ENCODE measurements around the gene PDPK1.

Gene PDPK1

GRCh38 chr16:2495041-2495440 is 42.8 kb upstream of the PDPK1 start:
- no peak for DNase-seq (ENCODE audit: low spot score)
- no peak for TF ChIP-seq CTCF (IDR thresholded peaks at IDR 0.05; ENCODE audit: borderline replicate concordance, control extremely low read depth, extremely low read depth, insufficient read depth, missing control alignments)
- in situ Hi-C loops (cut with MboI; ENCODE audit: low sequenced_read_pairs, unreplicated experiment), result loop anchor here (25.0 kb wide), 1 partner anchor 483 kb away; the partner anchor contains the start of genes NPW and ZNF598

- no peak for TF ChIP-seq CTCF (IDR thresholded peaks at IDR 0.05; ENCODE audit: borderline replicate concordance, control extremely low read depth, extremely low read depth, insufficient read depth, missing control alignments)
- in situ Hi-C loops (cut with MboI; ENCODE audit: low sequenced_read_pairs, unreplicated experiment), result loop anchor here (25.0 kb wide), 1 partner anchor 484 kb away; the partner anchor contains the start of genes NPW and ZNF598
- DNase-seq (ENCODE audit: low spot score), result no peak
Measured at GRCh38 chr16:2496223-2497115, 41.4 kb upstream of the PDPK1 start.

- DNase-seq (ENCODE audit: low spot score), result no peak
Measured at GRCh38 chr16:2497116-2497630, 40.6 kb upstream of the PDPK1 start.

GRCh38 chr16:2497695-2498484 is 39.9 kb upstream of the PDPK1 start:
- no peak for TF ChIP-seq CTCF (IDR thresholded peaks at IDR 0.05; ENCODE audit: borderline replicate concordance, control extremely low read depth, extremely low read depth, insufficient read depth, missing control alignments)
- in situ Hi-C loops (cut with MboI; ENCODE audit: low sequenced_read_pairs, unreplicated experiment), result loop anchor here (25.0 kb wide), 1 partner anchor 486 kb away; the partner anchor contains the start of genes NPW and ZNF598
- DNase-seq (ENCODE audit: low spot score), result no peak

More at GRCh38 chr16:2497116-2497630, 40.6 kb upstream of the PDPK1 start:
- no peak for TF ChIP-seq CTCF (IDR thresholded peaks at IDR 0.05; ENCODE audit: borderline replicate concordance, control extremely low read depth, extremely low read depth, insufficient read depth, missing control alignments)
- in situ Hi-C loops (cut with MboI; ENCODE audit: low sequenced_read_pairs, unreplicated experiment), result loop anchor here (25.0 kb wide), 1 partner anchor 485 kb away; the partner anchor contains the start of genes NPW and ZNF598

GRCh38 chr16:2498531-2499253 is 39.1 kb upstream of the PDPK1 start:
- DNase-seq (ENCODE audit: low spot score), result no peak
- in situ Hi-C loops (cut with MboI; ENCODE audit: low sequenced_read_pairs, unreplicated experiment), result loop anchor here (25.0 kb wide), 1 partner anchor 486 kb away; the partner anchor contains the start of genes NPW and ZNF598
- no peak for TF ChIP-seq CTCF (IDR thresholded peaks at IDR 0.05; ENCODE audit: borderline replicate concordance, control extremely low read depth, extremely low read depth, insufficient read depth, missing control alignments)

All from GM13976 (cell line).